Ammon's horn (tissue), 1 donor: ENCODE measurements around the gene TRAPPC2L.
"Not testable (repeated sequence)": the region's sequence is repeated elsewhere in the genome, so short reads cannot be mapped to it uniquely, and the experiment has no call there.

ENCODE experiments used
- DNase-seq: peaks from one replicate; pipeline ENCODE4 v3.0.0-alpha.2; 2016; ENCODE audit warnings: low spot score

TRAPPC2L gene

DNA sequence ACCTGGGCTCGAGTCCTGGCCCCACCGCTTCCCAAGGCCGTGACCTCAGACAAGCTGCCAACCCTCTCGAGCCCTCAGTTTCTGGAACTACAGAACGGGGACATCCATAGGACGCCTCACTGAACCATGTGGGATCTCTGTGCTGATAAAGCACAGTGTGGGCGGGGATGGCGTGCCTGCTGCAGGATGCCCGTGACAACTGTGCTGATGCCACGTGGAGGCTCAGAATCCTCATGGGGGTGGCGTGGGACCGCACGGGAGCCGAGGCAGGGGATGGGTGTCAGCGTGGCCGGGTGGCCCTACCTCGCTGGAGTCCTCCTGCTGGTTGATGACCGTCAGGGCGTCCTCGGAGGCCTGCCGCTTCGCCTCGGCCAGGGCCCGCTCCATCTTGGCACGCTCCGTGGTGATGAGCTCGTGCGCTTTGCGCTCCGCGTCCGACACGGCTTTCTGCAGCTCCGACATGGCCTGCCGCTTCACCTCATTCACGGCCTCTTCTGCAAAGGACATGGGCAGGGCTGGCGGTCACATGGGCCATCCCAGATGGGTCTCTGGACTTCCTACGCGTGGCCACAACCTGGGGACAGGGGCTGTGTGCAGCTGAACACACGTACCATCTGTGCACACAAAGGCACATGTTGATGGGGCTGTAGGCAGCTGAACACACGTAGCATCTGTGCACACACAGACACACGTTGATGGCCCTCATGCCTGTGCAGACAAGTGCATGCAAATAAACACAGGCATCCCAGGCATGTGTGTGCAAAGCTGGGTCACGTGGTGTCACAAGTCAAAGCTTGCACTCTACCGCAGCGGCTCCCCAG is 22.2 kb downstream of the TRAPPC2L start:
- peak; percentile 19 for DNase-seq

- DNase-seq = no peak
Measured at GRCh38 chr16:88879788-88880055, 22.8 kb downstream of the TRAPPC2L start.

DNA sequence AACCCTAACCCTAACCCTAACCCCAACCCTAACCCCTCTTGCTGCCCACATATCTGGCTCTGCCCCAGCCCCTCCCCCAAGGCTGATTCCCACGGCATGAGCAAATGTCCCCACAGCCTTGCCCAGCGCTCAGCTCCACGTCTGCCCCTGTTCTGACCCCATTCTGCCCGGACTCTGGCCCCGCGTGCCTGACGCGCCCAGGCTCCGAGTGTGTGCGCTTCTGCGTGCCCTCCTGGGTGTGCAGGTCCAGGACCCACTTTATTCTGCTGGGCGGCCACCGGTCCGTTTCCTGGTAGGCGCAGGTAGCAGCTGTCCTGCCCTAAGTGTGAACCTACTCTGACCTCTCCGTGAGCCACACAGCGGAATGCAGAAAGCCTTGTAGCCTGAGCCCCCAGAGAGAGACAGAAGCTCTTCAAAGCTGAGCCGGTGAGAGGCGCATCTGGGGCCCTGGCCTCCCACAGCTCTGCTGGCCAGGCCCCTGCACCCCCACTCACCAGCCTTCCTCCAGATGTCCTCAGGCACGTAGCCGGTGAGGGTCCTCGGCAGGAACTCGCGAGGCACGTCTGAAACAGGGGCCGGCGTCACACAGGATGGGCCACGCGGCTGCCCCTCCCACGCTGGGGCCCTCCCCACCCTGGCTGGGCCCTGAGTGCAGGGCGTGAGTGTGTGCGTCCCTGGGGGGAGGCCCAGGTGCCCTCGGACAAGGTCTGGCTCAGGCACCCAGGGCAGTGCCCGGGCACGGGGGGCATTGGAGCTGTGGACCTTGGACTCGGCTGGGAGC is 23.5 kb downstream of the TRAPPC2L start:
- DNase-seq = no peak

DNA sequence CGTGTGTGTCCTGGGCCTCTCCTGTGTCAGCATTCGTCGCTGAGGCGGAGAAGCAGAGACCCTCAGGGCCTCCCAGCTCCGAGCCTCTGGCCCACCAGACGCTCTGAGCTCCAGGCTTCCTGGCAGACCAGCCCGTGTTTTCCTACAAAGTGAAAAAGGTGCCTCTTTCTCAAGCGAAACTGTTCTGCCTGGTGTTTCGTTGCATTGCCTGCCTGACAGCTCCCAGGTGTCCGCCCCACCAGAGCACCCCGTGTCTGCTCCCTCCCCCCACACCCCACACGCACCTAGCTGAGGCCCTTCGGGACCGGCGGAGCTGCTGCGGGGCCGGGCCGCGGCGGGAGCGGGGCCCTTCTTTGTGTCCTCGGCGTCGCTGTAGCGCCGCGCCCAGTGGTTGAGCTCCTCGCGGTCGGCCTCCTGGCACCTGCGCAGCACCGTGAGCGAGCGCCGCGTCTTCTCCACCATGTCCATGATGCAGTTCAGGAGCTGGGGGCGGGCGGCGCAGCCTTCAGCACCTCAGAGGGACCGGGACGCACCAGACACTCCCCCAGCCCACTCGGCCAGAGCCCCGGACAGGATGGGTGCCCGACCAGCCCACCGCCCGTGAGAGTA is 24.2 kb downstream of the TRAPPC2L start:
- no peak for DNase-seq

GRCh38 chr16:88881675-88882357 is 24.9 kb downstream of the TRAPPC2L start:
- DNase-seq = no peak

- no peak for DNase-seq
Measured at GRCh38 chr16:88882358-88883030, 25.6 kb downstream of the TRAPPC2L start.

DNA sequence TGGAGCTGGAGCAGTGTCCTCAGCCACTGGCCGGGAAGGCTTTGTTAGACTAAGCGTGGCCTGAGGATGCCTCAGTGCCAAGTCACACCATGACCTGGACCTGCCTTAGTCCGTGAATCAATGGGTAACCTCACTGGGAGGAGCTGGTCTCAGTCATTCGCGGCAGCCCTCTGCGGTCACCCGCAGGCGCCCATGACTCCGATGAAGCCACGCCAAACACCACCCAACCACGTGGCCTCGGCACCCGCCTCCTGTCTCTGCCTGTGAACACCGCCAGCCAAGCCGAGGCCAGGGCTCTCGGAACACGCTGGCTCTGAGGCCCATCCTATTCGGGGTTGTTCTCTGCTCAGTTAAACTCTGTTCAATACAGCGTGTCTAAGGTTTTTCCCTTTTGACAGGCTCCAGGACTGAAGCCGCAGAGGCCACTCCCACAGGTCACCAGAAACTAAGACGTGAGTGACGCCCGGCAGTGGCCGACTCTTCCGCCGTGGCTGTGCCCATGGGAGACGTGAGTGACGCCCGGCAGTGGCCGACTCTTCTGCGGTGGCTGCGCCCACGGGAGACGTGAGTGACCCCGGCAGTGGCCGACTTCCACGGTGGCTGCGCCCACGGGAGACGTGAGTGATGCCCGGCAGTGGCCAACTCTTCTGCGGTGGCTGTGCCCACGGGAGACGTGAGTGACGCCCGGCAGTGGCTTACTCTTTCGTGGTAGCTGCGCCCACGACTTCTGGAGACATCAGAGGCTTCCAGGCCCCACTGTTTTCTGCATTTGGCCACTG is 26.4 kb downstream of the TRAPPC2L start:
- no peak for DNase-seq

GRCh38 chr16:88883946-88884345 is 27.0 kb downstream of the TRAPPC2L start:
- no peak for DNase-seq

DNA sequence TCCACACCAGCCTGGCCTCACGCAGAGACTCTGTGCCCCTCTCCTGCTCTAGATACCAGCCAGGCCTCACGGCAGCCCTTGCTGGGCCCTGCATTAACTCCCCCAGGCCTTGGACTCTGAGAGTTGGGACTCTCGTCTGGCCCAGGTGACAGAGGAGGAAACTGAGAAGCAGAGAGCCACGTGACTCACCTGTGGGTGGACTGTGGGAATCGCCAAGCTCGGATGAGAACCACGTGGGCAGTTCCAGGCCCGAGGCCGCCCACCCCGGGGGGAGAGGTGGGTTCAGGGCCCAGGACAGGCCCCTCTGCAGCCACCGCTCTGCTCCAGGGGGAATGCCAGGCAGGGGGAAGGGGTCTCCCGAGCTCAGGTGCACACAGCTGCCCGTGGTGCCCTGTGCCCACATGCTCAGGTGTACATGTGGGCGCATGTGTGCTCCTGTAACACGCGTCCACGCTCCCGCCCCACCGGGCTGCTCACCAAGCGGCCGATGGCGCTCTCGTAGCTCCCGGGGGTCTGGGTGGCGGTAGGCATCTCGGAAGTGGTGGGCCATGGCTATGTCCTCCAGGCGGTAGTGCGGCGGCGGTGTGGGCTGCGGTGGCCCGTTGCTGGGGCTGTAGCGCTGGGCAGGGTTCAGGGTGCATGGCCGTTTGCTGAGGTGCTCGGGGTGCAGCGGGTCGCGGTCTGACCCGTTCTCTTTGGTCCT is 27.8 kb downstream of the TRAPPC2L start:
- DNase-seq = no peak

DNA sequence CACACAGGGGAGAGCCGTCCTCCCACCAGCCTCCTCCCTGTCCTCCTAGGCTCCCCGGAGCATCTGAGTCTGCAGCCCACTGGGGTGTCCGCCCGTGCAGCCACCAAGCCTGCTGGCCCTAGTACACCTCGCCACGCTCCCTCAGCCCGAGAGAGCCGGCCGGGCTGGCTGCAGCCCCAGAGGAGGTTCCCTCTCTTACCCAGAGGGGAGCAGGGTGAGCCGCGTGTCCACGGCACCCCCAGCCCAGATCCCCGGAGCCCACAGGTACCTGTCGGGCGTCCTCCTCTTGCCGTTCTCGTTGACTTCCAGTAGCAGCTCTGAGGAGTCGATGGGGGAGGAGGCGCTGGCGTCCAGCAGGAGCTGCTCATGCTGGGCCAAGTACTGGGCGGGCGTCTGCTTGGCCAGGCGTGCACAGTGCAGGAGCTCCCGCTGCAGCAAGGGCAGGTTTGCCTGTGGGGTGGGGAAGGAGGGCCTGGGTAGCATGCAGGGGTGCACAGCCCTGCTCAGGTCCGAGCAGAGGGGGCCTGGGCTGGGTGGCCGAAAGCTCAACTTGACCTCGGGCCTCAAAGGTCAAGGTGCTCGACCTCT is 28.9 kb downstream of the TRAPPC2L start:
- DNase-seq = no peak

GRCh38 chr16:88886420-88886844 is 29.5 kb downstream of the TRAPPC2L start:
- DNase-seq = no peak

GRCh38 chr16:88886845-88887521 is 30.1 kb downstream of the TRAPPC2L start:
- DNase-seq = no peak

GRCh38 chr16:88888057-88888456 is 31.1 kb downstream of the TRAPPC2L start:
- DNase-seq = no peak

DNA sequence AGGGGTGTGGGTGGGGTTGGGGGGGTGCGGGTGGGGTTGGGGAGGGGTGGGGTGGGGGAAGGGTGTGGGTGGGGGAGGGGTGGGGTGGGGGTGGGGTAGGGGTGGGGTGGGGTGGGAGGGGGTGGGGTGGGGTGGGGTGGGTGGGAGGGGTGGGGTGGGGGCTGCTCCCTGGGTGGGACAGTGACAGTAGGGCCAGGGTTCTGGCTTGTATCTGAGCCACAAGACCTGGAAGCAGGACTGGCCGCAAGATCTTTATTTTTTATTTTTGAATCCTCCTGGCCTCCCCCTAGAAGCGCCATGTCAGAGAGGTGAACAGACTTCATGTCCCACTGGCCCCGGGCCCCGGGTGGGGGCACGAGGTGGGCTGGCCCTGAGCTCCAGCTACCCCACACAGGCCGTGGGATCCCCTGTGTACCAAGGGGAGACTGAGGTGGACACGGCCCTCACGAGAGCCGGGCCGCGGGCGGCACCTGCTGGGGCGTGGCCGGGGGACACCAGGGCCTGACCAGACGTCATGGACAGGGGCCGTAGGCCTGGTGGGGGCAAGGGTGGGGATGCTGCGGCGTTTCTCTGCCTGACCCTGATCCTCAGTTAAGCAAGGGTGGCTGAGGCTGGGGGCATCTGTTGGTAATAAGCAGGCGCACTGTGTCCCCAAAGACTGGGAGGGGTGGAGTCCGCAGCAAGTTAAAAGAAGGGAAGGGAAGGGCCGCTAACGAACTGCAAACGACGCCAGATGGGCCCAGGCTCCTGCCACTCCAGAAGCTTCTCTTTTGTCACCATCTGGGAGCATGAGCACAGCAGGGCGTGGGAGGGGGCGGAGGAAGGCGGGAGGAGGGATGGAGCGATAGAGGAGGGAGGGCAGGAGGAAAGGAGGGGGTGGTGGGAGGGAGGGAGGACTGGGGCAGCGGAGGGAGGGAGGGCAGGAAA is 31.8 kb downstream of the TRAPPC2L start:
- DNase-seq = no peak

- not testable (repeated sequence) for DNase-seq
Measured at GRCh38 chr16:88889702-88890352, 32.9 kb downstream of the TRAPPC2L start.

GRCh38 chr16:88891083-88891482 is 34.2 kb downstream of the TRAPPC2L start:
- no peak for DNase-seq

- no peak for DNase-seq
Measured at GRCh38 chr16:88892065-88892464, 35.1 kb downstream of the TRAPPC2L start.
